Raji (cell line): ENCODE results near the gene SFMBT2.

ENCODE experiments used
- POLR2A ChIP-seq: IDR thresholded peaks from 2 replicates; pipeline ENCODE4 v1.6.1; 2011; ENCODE audit warnings: low read depth, low read length, control low read depth; ENCODE audit not compliant: insufficient read depth

The SFMBT2 gene

GRCh38 chr10:7433861-7434260 is 23.0 kb upstream of the SFMBT2 start:
- TF ChIP-seq POLR2A = no peak

- TF ChIP-seq POLR2A = no peak
Measured at GRCh38 chr10:7432884-7433726, 22.3 kb upstream of the SFMBT2 start.

- TF ChIP-seq POLR2A = no peak
Measured at GRCh38 chr10:7428673-7429350, 18.0 kb upstream of the SFMBT2 start.

GRCh38 chr10:7426349-7426748 is 15.5 kb upstream of the SFMBT2 start:
- no peak for TF ChIP-seq POLR2A

GRCh38 chr10:7425691-7426090 is 14.9 kb upstream of the SFMBT2 start:
- TF ChIP-seq POLR2A = no peak

- TF ChIP-seq POLR2A = no peak
Measured at GRCh38 chr10:7424919-7425318, 14.1 kb upstream of the SFMBT2 start.

GRCh38 chr10:7424315-7424714 is 13.5 kb upstream of the SFMBT2 start:
- TF ChIP-seq POLR2A = no peak

GRCh38 chr10:7423521-7423920 is 12.7 kb upstream of the SFMBT2 start:
- TF ChIP-seq POLR2A = no peak

- no peak for TF ChIP-seq POLR2A
Measured at GRCh38 chr10:7421526-7421925, 10.7 kb upstream of the SFMBT2 start.

- no peak for TF ChIP-seq POLR2A
Measured at GRCh38 chr10:7419998-7420397, 9.2 kb upstream of the SFMBT2 start.

GRCh38 chr10:7417807-7418206 is 7.0 kb upstream of the SFMBT2 start:
- TF ChIP-seq POLR2A = no peak

- TF ChIP-seq POLR2A = no peak
Measured at GRCh38 chr10:7417103-7417623, 6.3 kb upstream of the SFMBT2 start.

- no peak for TF ChIP-seq POLR2A
Measured at GRCh38 chr10:7414766-7415165, 3.9 kb upstream of the SFMBT2 start.

GRCh38 chr10:7412928-7413282 is 2.1 kb upstream of the SFMBT2 start:
- no peak for TF ChIP-seq POLR2A

- TF ChIP-seq POLR2A = no peak
Measured at GRCh38 chr10:7412237-7412927, 1.5 kb upstream of the SFMBT2 start.

- no peak for TF ChIP-seq POLR2A
Measured at GRCh38 chr10:7411671-7412128, 866 bp upstream of the SFMBT2 start.

- 0 out of 2 replicates have a peak, but pooled peaks have one; percentile 34 for TF ChIP-seq POLR2A
Measured at GRCh38 chr10:7410301-7410861, 453 bp downstream of the SFMBT2 start.
